Subcutaneous adipose tissue (tissue), 4 donors: ENCODE data around the gene ADGRD1. TPM values are rescaled to one million over a fixed set of nuclear protein-coding genes. Genes with fewer than 3 reads are reported as not detected.

Source experiments
- CTCF ChIP-seq: fragments of 450-650 bp; IDR thresholded peaks from one replicate; pipeline ENCODE4 v1.5.1; 2016; ENCODE audit warnings: low read depth, mild to moderate bottlenecking, control low read depth, antibody characterized with exemption, moderate library complexity
- total RNA-seq, 4 donors: library from RNA; depleted of rRNA; stranded (reverse); fragments of >200 nt; gene quantifications; one replicate each; pipeline ENCODE4 v1.1.0, GENCODE V29; 2016

ADGRD1 gene
- total RNA-seq, 4 donors from 2014 or later = 16.3 to 34.1 (median 24.1) TPM

GRCh38 chr12:131052063-131052781 is 98.5 kb downstream of the ADGRD1 start:
- no peak for TF ChIP-seq CTCF

DNA sequence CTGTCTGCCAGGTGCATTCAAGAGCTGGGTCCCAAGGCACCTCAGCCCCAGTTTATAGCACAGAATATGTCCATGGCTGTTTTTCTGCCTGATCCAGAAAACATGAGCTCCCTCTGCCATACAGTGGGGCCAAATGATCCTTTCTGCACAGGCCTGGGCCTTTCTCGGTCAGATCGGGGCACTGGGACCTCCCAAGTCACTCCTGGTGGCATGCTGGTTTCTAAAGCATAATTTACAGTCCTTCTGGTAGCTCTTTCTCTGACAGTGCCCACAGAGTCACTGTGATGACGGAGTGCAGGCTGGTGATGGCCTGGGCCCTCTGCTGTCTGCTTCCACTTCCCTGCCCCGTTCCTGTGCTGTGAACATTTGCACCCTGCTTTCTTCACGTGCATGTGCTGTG is 99.2 kb downstream of the ADGRD1 start:
- TF ChIP-seq CTCF = no peak

DNA sequence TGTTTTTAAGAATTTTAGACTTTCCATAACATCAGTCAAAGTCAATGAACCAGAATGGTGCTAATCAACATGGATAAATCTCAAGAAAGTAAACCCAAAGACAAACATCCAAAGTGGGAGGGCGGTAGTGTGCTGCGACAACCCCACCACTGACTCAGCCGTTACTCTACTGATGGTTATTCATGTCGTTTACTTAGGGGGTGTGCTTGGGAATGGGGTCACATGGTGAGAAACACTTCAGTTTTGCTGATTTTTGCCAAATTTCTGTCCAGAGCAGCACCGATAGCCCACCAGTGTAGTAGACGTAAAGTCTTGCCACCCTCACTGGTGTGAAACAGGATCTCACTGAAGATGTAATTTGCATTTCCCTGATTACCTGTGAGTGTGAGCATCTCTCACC is 99.9 kb downstream of the ADGRD1 start:
- no peak for TF ChIP-seq CTCF

DNA sequence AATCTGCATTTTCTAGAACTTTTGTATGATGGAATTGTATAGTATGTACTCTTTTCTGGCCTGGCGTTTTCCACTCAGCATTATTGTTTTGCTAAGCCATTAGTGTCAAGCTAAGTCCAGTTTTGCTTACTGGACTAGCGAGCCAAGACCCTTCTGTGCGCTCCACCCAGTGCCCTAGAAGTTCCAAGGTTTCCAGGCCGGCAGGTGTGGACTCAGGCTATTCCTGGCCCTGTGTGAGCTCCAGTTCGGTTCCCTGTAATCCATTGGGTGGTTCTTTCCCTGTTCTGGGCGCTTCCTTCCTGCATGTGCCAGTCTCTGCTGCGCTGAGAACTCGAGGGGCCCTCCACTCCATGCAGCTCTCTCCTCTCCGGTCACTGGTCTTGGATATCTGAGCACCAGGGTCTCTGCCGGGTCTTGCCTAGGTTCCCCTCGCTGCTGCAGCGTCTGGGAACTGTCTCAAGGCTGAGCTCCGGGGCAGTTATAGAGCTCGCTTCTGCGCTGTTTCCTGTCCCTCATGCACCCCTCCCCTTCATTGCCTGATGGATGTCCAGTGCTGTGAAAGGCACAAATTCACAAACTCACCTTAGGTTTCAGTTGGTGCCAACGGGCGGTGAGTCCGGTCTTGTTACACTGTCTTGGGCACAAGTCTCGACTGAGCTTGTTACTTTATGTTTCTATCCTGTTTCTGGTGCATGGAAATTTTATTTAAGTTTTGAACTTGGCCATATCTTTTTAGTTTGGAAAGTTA is 100.8 kb downstream of the ADGRD1 start:
- TF ChIP-seq CTCF = no peak

DNA sequence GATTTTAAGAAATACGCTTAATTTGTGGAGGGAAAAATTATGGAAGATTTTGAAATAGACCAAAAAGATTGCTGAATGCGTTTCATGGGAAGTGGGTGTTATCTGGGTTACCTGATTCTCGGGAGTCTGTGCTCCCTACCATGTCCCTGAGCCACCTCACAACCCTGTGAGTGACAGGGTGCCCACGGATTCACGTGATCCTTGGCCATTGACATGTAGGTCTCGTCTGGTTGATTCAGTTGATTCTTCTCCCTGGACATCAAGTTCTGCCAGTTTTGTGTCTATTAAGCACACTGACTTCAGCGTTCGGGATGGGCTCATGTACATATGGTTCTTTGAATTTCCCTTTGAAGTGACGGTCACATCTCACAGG is 101.4 kb downstream of the ADGRD1 start:
- TF ChIP-seq CTCF = no peak

- no peak for TF ChIP-seq CTCF
Observed at GRCh38 chr12:131055596-131056233, 102.0 kb downstream of the ADGRD1 start.

DNA sequence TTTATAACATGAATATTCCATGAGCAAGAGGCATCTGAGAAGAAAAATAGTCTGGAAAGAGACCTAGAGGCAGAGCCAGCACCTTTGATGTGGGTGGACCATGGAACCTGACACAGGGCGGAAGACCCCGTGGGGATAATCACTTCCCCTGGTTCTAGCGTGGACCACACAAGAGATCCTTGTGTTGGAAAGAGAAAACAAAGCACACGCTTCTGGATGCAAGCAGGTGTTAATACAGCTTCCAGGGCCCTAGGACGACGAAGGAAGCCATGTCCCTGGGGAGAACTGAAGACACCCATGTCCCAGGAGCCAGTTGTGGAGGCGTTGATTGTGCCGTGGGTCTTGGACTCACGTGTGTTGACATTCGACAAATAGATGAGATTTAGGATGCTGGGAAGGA is 102.9 kb downstream of the ADGRD1 start:
- TF ChIP-seq CTCF = no peak
